DOHH2 (cell line): Measurements from ENCODE around the gene CAPRIN1.

Experiments
- H3F3A ChIP-seq: fragments of 200-600 bp; sonication (generic), shearing (Covaris generic); 2 replicates; pipeline ENCODE4 v1.6.0; 2016; ENCODE audit warnings: antibody characterized with exemption, mild to moderate bottlenecking; ENCODE audit not compliant: control insufficient read depth, insufficient read depth
- H3K27ac ChIP-seq: fragments of 200-600 bp; sonication (generic); 2 replicates; pipeline ENCODE4 v1.5.1; 2014; ENCODE audit warnings: low read depth, mild to moderate bottlenecking, low read length, moderate library complexity
- H3K27me3 ChIP-seq: fragments of 200-600 bp; sonication (generic); 2 replicates; pipeline ENCODE4 v1.6.1; 2014; ENCODE audit warnings: mild to moderate bottlenecking, low read length, mixed read lengths; ENCODE audit not compliant: control insufficient read depth
- H3K36me3 ChIP-seq: fragments of 200-600 bp; sonication (generic); 2 replicates; pipeline ENCODE4 v1.6.1; 2014; ENCODE audit warnings: mild to moderate bottlenecking, low read length, moderate library complexity, mixed read lengths; ENCODE audit not compliant: control insufficient read depth
- H3K4me1 ChIP-seq: fragments of 200-600 bp; sonication (generic); 2 replicates; pipeline ENCODE4 v1.6.1; 2014; ENCODE audit warnings: mild to moderate bottlenecking, low read length, mixed read lengths; ENCODE audit not compliant: control insufficient read depth
- H3K4me2 ChIP-seq: fragments of 200-600 bp; sonication (generic); 2 replicates; pipeline ENCODE4 v1.6.0; 2014; ENCODE audit warnings: mild to moderate bottlenecking, low read length, moderate library complexity
- H3K4me3 ChIP-seq: fragments of 200-600 bp; sonication (generic); 2 replicates; pipeline ENCODE4 v1.5.1; 2014; ENCODE audit warnings: mild to moderate bottlenecking, low read length, mixed read lengths
- H3K79me2 ChIP-seq: fragments of 200-600 bp; sonication (generic); 2 replicates; pipeline ENCODE4 v1.6.1; 2014; ENCODE audit warnings: mild to moderate bottlenecking, low read length, mixed read lengths; ENCODE audit not compliant: control insufficient read depth
- H3K9me2 ChIP-seq: fragments of 200-600 bp; sonication (generic); replicated peaks from 2 replicates; pipeline ENCODE4 v1.6.1; 2014; ENCODE audit warnings: mild to moderate bottlenecking, low read length, mixed read lengths; ENCODE audit not compliant: control insufficient read depth
- H3K9me3 ChIP-seq: fragments of 200-600 bp; sonication (generic); 2 replicates; pipeline ENCODE4 v1.6.1; 2014; ENCODE audit warnings: antibody characterized with exemption, low read length, mixed read lengths; ENCODE audit not compliant: control insufficient read depth, insufficient read depth
- H4K20me1 ChIP-seq: fragments of 200-600 bp; sonication (generic); 2 replicates; pipeline ENCODE4 v1.6.0; 2014; ENCODE audit warnings: low read depth, mild to moderate bottlenecking, antibody characterized with exemption, low read length, moderate library complexity; ENCODE audit not compliant: control insufficient read depth, insufficient read depth
- EZH2phosphoT487 ChIP-seq: fragments of 200-600 bp; sonication (generic); IDR thresholded peaks from 2 replicates; pipeline ENCODE4 v1.6.1; 2017; ENCODE audit warnings: borderline replicate concordance, mild to moderate bottlenecking, antibody characterized with exemption, low read length, moderate library complexity, mixed read lengths
- TF ChIP-seq, protein P1 (sequence below): fragments of 200-600 bp; sonication (generic); IDR thresholded peaks from one replicate; pipeline ENCODE4 v1.5.1; 2014; ENCODE audit warnings: antibody characterized with exemption, mild to moderate bottlenecking, low read depth, low read length; ENCODE audit not compliant: poor library complexity, severe bottlenecking

CAPRIN1 gene

GRCh38 chr11:34146866-34147265 lies 95.3 kb downstream of the CAPRIN1 start:
- H3K9me3 ChIP-seq: no peaks in the 10 kb centered on the region
- H3K27me3 ChIP-seq: no peaks in the 10 kb centered on the region
- H3K4me3 ChIP-seq: no peak overlapping the region
- peaks cover 5% of the 10 kb centered on the region; the same call in 1 of the 2 replicates for H4K20me1 ChIP-seq
- H3K4me2 ChIP-seq: no peak overlapping the region
- peaks cover 98% of the 10 kb centered on the region for H3K36me3 ChIP-seq
- peaks cover 10% of the 10 kb centered on the region for H3K4me1 ChIP-seq
- no peaks in the 10 kb centered on the region for H3K79me2 ChIP-seq
- H3K27ac ChIP-seq: no peak overlapping the region
- H3K9me2 ChIP-seq: no peaks in the 10 kb centered on the region
- no peaks in the 10 kb centered on the region for H3F3A ChIP-seq
- no peak for TF ChIP-seq EZH2phosphoT487
- TF ChIP-seq, protein P1, sequence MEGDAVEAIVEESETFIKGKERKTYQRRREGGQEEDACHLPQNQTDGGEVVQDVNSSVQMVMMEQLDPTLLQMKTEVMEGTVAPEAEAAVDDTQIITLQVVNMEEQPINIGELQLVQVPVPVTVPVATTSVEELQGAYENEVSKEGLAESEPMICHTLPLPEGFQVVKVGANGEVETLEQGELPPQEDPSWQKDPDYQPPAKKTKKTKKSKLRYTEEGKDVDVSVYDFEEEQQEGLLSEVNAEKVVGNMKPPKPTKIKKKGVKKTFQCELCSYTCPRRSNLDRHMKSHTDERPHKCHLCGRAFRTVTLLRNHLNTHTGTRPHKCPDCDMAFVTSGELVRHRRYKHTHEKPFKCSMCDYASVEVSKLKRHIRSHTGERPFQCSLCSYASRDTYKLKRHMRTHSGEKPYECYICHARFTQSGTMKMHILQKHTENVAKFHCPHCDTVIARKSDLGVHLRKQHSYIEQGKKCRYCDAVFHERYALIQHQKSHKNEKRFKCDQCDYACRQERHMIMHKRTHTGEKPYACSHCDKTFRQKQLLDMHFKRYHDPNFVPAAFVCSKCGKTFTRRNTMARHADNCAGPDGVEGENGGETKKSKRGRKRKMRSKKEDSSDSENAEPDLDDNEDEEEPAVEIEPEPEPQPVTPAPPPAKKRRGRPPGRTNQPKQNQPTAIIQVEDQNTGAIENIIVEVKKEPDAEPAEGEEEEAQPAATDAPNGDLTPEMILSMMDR: no peak

- Histone ChIP-seq H3K79me2 (no peaks in the 10 kb centered on the region), H3K9me3 (no peaks in the 10 kb centered on the region), H3K4me1 (peaks cover 17% of the 10 kb centered on the region), H3K4me3 (no peak overlapping the region), H3K36me3 (peaks cover 96% of the 10 kb centered on the region), H3K27ac (no peak overlapping the region), H3K9me2 (no peaks in the 10 kb centered on the region), H3K4me2 (no peak overlapping the region), H4K20me1 (peaks cover 5% of the 10 kb centered on the region; the same call in 1 of the 2 replicates), H3K27me3 (no peaks in the 10 kb centered on the region), H3F3A (no peaks in the 10 kb centered on the region)
- no peak for TF ChIP-seq EZH2phosphoT487
- TF ChIP-seq, protein P1: no peak
Observed at GRCh38 chr11:34147581-34147980, 96.0 kb downstream of the CAPRIN1 start.

DNA sequence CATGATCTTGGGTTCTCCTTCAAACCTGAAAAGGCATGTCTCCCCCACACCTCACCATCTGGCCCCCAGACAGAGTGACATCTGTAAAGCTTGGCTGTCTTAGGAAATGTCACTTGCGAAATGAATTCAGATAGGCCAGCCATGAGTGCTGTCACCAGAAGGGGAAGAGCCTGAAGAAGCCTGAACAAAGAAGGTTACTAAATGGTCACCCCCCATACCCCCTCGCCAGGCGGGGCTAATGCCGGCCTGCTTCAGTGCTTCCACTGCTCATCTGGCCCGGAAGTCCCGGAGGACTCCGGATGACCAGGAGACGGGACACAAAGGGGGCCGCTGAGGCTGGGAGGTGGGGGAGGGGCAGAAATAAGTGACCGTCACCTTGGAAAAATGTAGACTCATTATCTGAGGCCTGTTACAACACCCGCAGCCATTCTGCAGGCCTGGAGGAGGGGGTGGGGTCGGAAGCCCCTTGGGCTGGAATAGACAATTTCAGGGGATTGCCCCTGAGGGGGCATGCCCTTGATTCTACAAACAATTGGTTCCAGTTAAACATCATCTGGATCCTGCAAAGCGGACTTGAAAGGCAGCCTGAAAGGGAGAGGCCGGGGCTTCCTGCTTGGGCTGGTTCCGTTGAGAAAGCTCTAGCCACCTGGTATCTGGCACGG lies 97.1 kb downstream of the CAPRIN1 start:
- H3K9me2 ChIP-seq: no peaks in the 10 kb centered on the region
- TF ChIP-seq, protein P1: no peak
- TF ChIP-seq EZH2phosphoT487: no peak
- no peaks in the 10 kb centered on the region for H3K79me2 ChIP-seq
- H3K27me3 ChIP-seq: no peaks in the 10 kb centered on the region
- H3F3A ChIP-seq: no peaks in the 10 kb centered on the region
- no peak overlapping the region for H3K4me3 ChIP-seq
- H3K9me3 ChIP-seq: no peaks in the 10 kb centered on the region
- H3K4me2 ChIP-seq: no peak overlapping the region
- H3K36me3 ChIP-seq: peaks cover 87% of the 10 kb centered on the region
- H3K27ac ChIP-seq: no peak overlapping the region
- H3K4me1 ChIP-seq: peaks cover 27% of the 10 kb centered on the region
- H4K20me1 ChIP-seq: peaks cover 5% of the 10 kb centered on the region; the same call in 1 of the 2 replicates
